ENCODE data around the gene NFX1.

NFX1 gene

DNA sequence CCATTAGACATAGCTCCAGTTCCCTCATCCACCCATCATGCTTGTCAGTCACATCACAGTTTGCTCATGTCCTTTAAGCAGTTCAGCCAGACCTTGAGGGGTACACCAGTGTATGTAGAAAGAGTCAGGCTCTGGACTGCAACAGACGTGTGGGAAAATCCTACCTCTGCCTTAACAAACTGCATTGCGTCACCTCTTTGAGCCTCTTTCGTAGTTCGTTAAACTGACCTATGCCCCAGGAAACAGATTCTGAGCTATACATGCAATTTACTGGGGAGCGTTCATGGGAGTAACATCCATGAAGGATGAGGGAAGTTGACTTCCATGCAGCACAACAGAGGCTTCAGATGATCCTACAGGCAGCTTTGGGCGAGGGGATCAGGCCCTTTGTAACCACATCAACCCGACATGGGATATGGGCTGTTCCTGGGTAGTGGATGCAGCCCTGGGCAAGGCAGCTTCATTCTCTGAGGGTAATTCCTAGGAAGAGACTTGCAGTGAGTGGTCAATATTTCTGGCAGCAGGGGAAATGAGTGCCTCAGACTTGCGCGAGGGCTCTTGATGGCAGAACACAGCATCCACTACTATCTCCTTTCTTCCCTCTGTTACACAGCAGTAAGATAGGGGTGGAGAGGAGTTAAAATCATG is 46.1 kb upstream of the NFX1 start:
- Histone ChIP-seq H3K27me3 (ENCODE audit: low read length) (no peaks in the 10 kb centered on the region), H3K79me2 (ENCODE audit: insufficient read depth, low read length) (no peaks in the 10 kb centered on the region), H2AFZ (ENCODE audit: low read depth, low read length, severe bottlenecking) (no peak overlapping the region), H3K9ac (ENCODE audit: low read length) (no peak overlapping the region), H4K20me1 (ENCODE audit: low read depth, low read length) (no peaks in the 10 kb centered on the region), H3F3A (ENCODE audit: insufficient read depth) (no peaks in the 10 kb centered on the region), H3K9me3 (ENCODE audit: insufficient read depth, low read length) (no peaks in the 10 kb centered on the region), H3K27ac (ENCODE audit: low read depth, low read length) (no peak overlapping the region), H3K36me3 (ENCODE audit: low read length) (no peaks in the 10 kb centered on the region), H3K4me3 (ENCODE audit: insufficient read depth, low read length, poor library complexity, severe bottlenecking) (no peak overlapping the region), H3K9me2 (replicated peaks; ENCODE audit: insufficient read depth, low read length) (no peaks in the 10 kb centered on the region), H3K4me2 (ENCODE audit: low read depth, low read length, poor library complexity, severe bottlenecking) (no peak overlapping the region)
- no peak for TF ChIP-seq CTCF (IDR thresholded peaks at IDR 0.05; ENCODE audit: insufficient read depth, low read length, poor library complexity, severe bottlenecking)

DNA sequence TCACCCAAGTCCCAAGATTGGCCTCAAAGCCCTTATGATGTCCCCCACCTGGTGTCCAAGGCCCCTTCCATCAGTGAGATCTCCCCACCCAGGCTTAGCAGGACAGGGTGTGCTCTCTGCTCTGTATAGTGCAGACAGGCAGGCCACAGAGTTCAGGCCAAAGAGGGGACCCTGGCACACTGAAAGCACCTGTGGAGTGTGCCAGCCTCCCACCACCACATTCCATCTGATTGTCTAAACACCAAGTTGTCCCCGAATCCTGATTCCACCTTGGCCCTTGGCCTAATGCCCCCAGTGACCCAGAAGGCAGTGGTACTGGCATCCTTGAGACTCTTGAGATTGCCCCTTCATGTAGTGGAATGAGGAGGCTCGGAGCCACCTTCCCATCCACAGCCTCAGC is 45.0 kb upstream of the NFX1 start:
- Histone ChIP-seq H3F3A (ENCODE audit: insufficient read depth) (peaks cover 4% of the 10 kb centered on the region; the same call in 1 of the 2 replicates), H3K79me2 (ENCODE audit: insufficient read depth, low read length) (no peaks in the 10 kb centered on the region), H3K9me3 (ENCODE audit: insufficient read depth, low read length) (no peaks in the 10 kb centered on the region), H3K27ac (ENCODE audit: low read depth, low read length) (no peak overlapping the region), H3K27me3 (ENCODE audit: low read length) (no peaks in the 10 kb centered on the region), H3K4me3 (ENCODE audit: insufficient read depth, low read length, poor library complexity, severe bottlenecking) (no peak overlapping the region), H3K9ac (ENCODE audit: low read length) (no peak overlapping the region), H3K36me3 (ENCODE audit: low read length) (no peaks in the 10 kb centered on the region), H4K20me1 (ENCODE audit: low read depth, low read length) (no peaks in the 10 kb centered on the region), H3K4me2 (ENCODE audit: low read depth, low read length, poor library complexity, severe bottlenecking) (no peak overlapping the region), H3K9me2 (replicated peaks; ENCODE audit: insufficient read depth, low read length) (no peaks in the 10 kb centered on the region), H2AFZ (ENCODE audit: low read depth, low read length, severe bottlenecking) (no peak overlapping the region)
- TF ChIP-seq CTCF (IDR thresholded peaks at IDR 0.05; ENCODE audit: insufficient read depth, low read length, poor library complexity, severe bottlenecking) (no peak), EZH2phosphoT487 (conservative IDR thresholded peaks at IDR 0.05; ENCODE audit: low read length) (no peak)

- Histone ChIP-seq H3F3A (ENCODE audit: insufficient read depth) (peaks cover 7% of the 10 kb centered on the region; the same call in 1 of the 2 replicates), H3K79me2 (ENCODE audit: insufficient read depth, low read length) (no peaks in the 10 kb centered on the region), H3K36me3 (ENCODE audit: low read length) (no peaks in the 10 kb centered on the region), H2AFZ (ENCODE audit: low read depth, low read length, severe bottlenecking) (no peak overlapping the region), H3K9me2 (replicated peaks; ENCODE audit: insufficient read depth, low read length) (no peaks in the 10 kb centered on the region), H4K20me1 (ENCODE audit: low read depth, low read length) (no peaks in the 10 kb centered on the region), H3K4me3 (ENCODE audit: insufficient read depth, low read length, poor library complexity, severe bottlenecking) (no peak overlapping the region), H3K27ac (ENCODE audit: low read depth, low read length) (no peak overlapping the region), H3K9ac (ENCODE audit: low read length) (no peak overlapping the region), H3K4me2 (ENCODE audit: low read depth, low read length, poor library complexity, severe bottlenecking) (no peak overlapping the region), H3K27me3 (ENCODE audit: low read length) (no peaks in the 10 kb centered on the region), H3K9me3 (ENCODE audit: insufficient read depth, low read length) (no peaks in the 10 kb centered on the region)
- TF ChIP-seq CTCF (IDR thresholded peaks at IDR 0.05; ENCODE audit: insufficient read depth, low read length, poor library complexity, severe bottlenecking), result no peak
- no peak for TF ChIP-seq EZH2phosphoT487 (conservative IDR thresholded peaks at IDR 0.05; ENCODE audit: low read length)
Measured at GRCh38 chr9:33246269-33246860, 44.0 kb upstream of the NFX1 start.

All from SU-DHL-6 (cell line).